ENCODE measurements around the gene CWC22. TPM values are rescaled to one million over a fixed set of nuclear protein-coding genes. Genes with fewer than 3 reads are reported as not detected.

Gene CWC22
- total RNA-seq, 6 experiments from 2014 or later: 5.2 to 7.8 (median 7.2) TPM

DNA sequence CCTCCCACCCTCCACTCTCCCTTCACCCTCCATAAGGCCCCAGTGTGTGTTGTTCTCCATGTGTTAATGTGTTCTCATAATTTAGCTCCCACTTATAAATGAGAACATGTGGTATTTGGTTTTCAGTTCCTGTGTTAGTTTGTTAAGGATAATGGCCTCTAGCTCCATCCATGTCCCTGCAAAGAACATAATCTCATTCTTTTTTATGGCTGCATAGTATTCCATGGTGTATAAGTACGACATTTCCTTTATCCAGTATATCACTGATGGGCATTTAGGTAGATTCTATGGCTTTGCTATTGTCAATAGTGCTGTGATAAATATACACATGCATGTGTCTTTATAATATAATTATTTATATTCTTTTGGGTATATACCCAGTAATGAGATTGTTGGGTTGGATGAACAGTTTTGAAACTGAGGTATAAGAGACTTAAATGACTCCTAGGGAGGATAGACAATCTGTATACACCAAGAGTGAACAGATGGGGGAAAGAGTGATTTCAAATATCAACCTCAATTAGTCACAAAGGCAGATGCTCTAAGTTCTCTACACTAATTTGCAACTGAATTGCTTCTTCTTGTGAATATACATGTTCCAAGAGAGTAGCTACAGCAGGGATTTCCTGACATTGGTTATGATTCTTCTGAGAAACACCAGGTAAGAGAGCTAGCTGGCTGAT, 23.7 kb downstream of the CWC22 start:
- WGBS (ENCODE audit: insufficient coverage, low coverage, low lambda C conversion rate, missing lambda C conversion rate): 0% methylated on average over 1 of the region's 1 CpG
- intact Hi-C loops (cut with DNase I): no loop called here
- H3K4me3 ChIP-seq: no peak overlapping the region
- H3K27me3 ChIP-seq: no peaks in the 10 kb centered on the region
- TF ChIP-seq, protein P1, sequence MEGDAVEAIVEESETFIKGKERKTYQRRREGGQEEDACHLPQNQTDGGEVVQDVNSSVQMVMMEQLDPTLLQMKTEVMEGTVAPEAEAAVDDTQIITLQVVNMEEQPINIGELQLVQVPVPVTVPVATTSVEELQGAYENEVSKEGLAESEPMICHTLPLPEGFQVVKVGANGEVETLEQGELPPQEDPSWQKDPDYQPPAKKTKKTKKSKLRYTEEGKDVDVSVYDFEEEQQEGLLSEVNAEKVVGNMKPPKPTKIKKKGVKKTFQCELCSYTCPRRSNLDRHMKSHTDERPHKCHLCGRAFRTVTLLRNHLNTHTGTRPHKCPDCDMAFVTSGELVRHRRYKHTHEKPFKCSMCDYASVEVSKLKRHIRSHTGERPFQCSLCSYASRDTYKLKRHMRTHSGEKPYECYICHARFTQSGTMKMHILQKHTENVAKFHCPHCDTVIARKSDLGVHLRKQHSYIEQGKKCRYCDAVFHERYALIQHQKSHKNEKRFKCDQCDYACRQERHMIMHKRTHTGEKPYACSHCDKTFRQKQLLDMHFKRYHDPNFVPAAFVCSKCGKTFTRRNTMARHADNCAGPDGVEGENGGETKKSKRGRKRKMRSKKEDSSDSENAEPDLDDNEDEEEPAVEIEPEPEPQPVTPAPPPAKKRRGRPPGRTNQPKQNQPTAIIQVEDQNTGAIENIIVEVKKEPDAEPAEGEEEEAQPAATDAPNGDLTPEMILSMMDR (IDR thresholded peaks at IDR 0.05): no peak
- TF ChIP-seq POLR2A (IDR thresholded peaks at IDR 0.05): no peak
- no peaks in the 10 kb centered on the region for H3K9me3 ChIP-seq
- DNase-seq (no peak), ATAC-seq (no peak)
- H3K4me1 ChIP-seq: no peaks in the 10 kb centered on the region
- H3K36me3 ChIP-seq: peaks cover 0 to 58% (median 14%) of the 10 kb centered on the region in 4 donors
- no peak overlapping the region for H3K27ac ChIP-seq

DNA sequence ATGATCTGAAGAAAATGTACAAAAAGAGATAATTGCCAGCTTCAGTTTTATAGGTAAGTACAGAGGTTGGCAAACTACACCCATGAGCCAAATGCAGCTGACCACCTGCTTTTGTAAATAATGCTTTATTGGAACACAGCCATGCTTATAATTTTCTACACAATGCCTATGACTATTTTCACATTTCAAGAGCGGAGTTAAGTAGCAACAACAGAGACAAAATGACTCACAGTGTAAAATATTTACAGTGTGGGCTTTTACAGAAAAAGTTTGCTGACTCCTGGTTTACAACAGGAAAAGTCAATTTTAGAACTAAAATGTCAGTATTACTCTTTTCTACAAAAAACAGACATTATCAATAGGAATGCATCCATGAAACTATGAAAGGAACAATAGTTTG, 26.0 kb downstream of the CWC22 start:
- H3K9me3 ChIP-seq: no peaks in the 10 kb centered on the region
- no peak overlapping the region for H3K4me3 ChIP-seq
- 93% methylated on average over 1 of the region's 1 CpG for WGBS (ENCODE audit: insufficient coverage, low coverage, low lambda C conversion rate, missing lambda C conversion rate)
- no peaks in the 10 kb centered on the region for H3K4me1 ChIP-seq
- ATAC-seq: no peak
- H3K36me3 ChIP-seq: peaks cover 0 to 46% (median 8%) of the 10 kb centered on the region in 4 donors
- intact Hi-C loops (cut with DNase I): no loop called here
- H3K27ac ChIP-seq: no peak overlapping the region
- DNase-seq: no peak
- no peaks in the 10 kb centered on the region for H3K27me3 ChIP-seq
- TF ChIP-seq, protein P1 (IDR thresholded peaks at IDR 0.05): no peak
- no peak for TF ChIP-seq POLR2A (IDR thresholded peaks at IDR 0.05)

DNA sequence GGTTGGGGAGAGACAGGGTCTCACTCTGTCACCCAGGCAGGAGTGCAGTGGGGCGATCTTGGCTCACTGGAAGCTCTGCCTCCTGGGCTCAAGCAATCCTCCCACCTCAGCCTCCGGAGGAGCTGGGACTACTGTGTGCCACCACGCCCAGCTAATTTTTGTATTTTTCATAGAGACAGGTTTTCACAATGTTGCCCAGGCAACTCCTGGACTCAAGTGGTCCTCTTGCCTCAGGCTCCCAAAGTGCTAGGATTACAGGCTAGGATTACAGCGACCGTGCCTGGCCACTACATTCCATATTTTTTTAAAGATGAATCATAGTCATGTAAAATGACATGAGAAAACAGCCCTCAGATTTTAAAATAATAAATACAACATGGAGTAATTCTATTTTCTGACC, 32.3 kb downstream of the CWC22 start:
- intact Hi-C loops (cut with DNase I): no loop called here
- H3K4me1 ChIP-seq: no peaks in the 10 kb centered on the region
- no peak overlapping the region for H3K27ac ChIP-seq
- TF ChIP-seq, protein P1 (IDR thresholded peaks at IDR 0.05): no peak
- TF ChIP-seq POLR2A (IDR thresholded peaks at IDR 0.05): no peak
- 98% methylated on average over 5 of the region's 5 CpGs for WGBS (ENCODE audit: insufficient coverage, low coverage, low lambda C conversion rate, missing lambda C conversion rate)
- peaks cover 0 to 45% (median 3%) of the 10 kb centered on the region in 4 donors for H3K36me3 ChIP-seq
- no peaks in the 10 kb centered on the region for H3K9me3 ChIP-seq
- DNase-seq: no peak
- no peaks in the 10 kb centered on the region for H3K27me3 ChIP-seq
- ATAC-seq: no peak
- H3K4me3 ChIP-seq: no peak overlapping the region

DNA sequence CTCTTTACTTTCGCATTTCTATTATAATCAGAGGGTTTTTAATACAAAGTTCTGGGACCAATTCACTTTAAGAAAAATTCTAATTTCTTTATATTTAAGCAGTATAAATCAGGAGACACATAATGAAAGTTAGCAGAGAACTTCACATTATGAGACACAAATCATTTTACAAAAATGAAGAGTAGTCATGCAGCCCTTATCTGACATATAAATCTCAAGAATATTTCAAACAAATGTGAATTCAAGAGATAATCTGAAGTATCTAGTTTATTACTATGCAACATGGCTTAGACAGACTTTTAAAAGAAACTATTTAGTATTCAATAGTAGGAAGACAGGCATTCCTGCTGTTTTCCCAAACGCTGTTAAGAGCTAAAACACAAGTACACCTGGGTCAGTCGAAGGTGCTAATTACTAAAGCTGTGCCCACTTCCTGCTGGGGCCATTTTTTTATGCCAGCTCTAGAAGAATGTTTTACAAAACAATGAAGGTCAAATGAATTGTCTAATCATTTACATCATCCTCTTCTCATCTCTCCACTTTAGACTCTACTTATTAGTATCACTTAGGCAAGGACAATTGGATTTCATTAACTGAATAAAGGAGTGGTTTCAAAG, 40.2 kb downstream of the CWC22 start:
- WGBS (ENCODE audit: insufficient coverage, low coverage, low lambda C conversion rate, missing lambda C conversion rate): 82% methylated on average over 3 of the region's 3 CpGs
- Histone ChIP-seq H3K4me3 (no peak overlapping the region), H3K4me1 (no peaks in the 10 kb centered on the region), H3K27me3 (no peaks in the 10 kb centered on the region), H3K36me3 (peaks cover 0 to 39% (median 8%) of the 10 kb centered on the region in 4 donors), H3K9me3 (no peaks in the 10 kb centered on the region), H3K27ac (no peak overlapping the region)
- TF ChIP-seq, protein P1 (IDR thresholded peaks at IDR 0.05): no peak
- TF ChIP-seq POLR2A (IDR thresholded peaks at IDR 0.05): no peak
- DNase-seq (no peak), ATAC-seq (no peak)
- intact Hi-C loops (cut with DNase I): no loop called here
